HT1080 (cell line): ENCODE data around the gene RASD2. TPM values are rescaled to one million over a fixed set of nuclear protein-coding genes. Genes with fewer than 3 reads are reported as not detected.

Experiments used
- DNase-seq: peaks from one replicate; pipeline ENCODE4 v3.0.0-alpha.2; 2015; ENCODE audit warnings: low read depth
- total RNA-seq: library from RNA; depleted of rRNA; stranded (reverse); fragments of >200 nt; shearing (Covaris generic); gene quantifications from 2 replicates; pipeline ENCODE4 v1.2.3, GENCODE V29; 2014

RASD2 gene
- total RNA-seq, 1 experiment from 2014 or later, result not detected

DNA sequence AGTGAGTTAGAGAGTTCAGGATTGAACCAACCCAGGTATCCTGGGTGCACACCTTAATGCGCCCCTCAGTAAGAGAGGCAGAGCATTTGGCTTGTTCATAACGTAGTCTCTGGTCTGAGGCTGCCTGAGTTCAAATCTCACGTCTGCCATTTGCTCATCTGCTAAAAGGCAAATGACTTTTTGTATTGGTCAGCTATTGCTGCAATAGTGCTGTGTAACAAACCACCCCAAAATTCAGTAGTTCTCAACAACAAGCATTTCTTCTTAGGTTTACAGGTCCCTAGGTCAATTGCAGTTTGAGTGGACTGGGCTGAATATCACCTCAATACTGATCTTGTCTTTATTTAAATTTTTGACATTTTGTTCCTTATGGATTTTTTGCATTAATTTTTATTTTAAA is 18.1 kb downstream of the RASD2 start:
- DNase-seq, result no peak

DNA sequence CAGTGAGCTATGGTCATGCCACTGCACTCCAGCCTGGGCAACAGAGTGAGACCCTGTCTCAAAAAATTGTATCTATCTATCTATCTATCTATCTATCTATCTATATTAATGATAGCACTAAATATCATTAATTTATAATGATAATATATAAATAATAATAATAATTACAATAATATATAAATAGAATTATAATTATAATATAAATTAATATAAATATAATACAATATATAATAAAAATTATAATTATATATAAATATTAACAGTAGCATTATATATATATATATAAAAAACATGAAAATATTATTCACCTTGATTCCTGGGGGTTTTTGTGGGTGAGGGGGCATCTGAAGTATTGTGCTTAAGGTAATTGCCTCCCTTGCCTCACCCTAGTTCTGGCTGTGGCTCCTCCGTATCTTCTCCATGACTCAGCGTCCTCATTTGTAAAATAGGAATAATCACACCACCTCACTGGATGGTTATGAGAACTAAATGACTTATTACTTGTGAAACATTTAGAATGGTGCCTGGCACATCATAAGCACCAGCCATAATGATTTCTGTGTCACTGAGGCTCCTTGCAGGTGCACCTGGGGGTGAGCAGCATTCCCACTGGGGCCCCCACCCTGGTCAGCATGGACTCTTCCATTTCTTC is 18.8 kb downstream of the RASD2 start:
- DNase-seq, result no peak

DNA sequence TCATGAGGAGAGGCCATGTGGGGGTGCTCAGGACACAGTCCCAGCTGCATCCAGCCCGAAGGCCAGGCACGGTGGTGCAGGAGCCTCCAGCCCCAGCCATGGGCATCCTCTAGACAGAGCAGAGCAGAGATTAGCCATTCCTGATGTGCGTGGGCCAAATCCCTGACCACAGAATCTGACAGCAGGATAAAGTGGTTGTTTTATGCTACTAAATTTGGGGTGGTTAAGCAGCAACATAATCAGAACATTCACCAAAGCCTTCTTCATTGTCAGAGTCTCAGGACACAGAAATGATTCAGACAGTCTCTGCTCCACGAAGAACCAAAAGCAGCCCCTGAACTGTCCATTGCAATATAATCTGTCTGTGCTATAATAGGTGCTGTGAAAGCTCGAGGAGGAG is 19.7 kb downstream of the RASD2 start:
- DNase-seq, result no peak

DNA sequence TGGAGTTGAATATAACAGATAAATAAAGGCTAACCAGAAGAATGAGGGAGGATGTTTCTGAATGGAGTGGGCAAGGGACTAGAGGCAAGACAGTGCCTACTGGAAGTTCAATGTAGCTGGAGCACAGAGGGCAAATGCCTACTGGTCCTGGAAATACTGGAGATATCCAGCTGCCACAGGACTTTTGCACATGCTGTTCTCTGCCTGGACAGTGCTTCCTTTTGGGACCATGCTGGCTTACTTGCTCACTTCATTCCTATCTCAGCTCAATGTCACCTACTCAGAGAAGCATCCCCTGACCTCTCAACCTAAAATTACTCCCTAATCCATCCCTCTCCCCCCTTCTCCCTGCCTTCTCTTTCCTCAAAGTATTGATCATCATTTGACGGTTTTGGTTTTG is 20.2 kb downstream of the RASD2 start:
- DNase-seq, result no peak

DNA sequence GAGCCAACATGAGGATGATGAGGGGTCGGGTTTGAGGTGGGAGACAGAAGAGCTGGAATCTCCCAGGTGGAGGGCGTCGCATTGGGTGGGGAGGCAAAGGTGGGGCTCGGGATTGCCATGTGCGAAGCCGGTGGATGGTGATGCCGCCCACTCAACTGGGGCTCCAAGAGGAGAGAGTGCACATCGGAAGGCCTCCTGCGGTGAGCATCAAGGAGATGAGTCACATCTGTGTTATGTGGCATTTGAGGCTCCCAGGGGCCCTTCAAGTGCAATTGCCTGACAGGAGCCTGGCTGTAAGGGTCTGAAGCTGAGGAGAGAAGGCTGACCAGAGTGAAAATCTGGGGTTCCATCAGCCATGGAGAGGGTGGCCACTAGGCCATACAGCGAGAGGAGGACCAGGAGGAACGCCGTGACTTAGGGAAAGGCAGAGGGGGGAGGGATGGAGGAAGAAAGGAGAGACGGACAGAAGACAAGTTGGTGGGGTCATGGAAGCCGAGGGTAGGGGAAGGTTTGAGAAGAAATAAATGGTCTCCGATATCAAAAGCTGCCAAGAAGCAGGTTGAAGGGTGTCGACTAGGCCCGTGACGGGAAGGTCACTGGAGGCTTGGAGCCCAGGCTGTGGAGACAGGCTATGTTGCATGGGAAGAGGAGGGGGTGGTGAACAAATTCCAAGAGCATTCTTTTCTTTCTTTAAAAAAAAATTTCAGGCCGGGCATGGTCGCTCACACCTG is 21.3 kb downstream of the RASD2 start:
- peak; percentile 79 for DNase-seq

DNA sequence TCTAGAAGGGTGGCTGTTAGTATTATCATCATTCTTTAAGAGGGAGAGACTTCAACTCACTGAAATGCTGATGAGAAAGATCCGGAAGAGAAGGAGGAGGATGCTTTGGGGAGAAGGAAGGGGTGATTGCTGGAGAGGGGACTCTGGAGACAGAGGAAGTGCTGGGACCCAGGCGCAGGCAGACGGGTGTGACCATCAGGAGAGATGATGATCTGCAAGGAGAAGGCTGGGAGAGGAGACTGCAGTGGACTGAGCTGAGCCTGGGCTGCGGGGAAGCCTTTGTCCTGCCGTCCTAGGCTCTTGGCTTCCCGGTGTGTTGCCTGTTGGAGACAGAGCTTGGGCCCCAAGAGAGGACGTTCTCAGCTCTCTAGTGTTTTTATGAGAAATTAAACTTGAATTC is 22.6 kb downstream of the RASD2 start:
- no peak for DNase-seq

DNA sequence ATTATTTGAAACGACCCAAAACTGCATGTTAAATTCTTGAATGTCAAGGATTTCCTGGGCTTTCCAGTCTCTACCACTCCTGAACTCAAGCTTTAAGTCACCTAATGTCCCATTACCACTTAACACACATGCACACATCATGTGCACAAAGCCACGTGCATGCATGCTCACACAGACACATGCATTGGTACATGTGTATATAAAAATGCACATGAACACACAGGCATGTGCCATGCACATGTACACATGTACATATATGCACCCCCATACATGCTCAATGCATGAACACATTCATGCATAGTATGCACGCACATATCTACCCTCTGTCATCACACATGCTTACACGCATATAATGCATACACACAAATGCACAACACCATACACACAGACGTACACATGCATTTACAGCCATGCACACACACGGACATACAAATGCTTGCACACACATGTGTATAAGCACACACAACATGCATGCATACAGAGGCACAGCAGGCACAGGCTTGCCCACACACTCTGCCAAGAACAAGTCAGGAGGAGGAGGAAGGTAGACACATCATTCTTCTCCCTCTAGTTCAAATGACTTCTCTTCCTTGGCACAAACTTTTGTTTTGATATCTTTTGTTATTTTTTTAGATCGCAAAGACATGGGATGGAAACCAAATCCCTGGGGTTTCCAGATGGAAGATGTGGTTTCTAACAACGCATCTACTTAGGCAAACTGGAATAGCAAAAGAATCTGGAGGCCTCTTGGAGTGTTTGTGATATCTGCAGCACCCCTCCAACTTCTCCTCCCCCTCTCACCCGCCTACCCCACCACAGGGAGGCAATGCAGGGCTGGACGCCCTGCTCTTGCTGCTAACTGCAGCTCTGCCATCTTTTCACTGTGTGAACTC is 24.6 kb downstream of the RASD2 start:
- DNase-seq, result no peak

DNA sequence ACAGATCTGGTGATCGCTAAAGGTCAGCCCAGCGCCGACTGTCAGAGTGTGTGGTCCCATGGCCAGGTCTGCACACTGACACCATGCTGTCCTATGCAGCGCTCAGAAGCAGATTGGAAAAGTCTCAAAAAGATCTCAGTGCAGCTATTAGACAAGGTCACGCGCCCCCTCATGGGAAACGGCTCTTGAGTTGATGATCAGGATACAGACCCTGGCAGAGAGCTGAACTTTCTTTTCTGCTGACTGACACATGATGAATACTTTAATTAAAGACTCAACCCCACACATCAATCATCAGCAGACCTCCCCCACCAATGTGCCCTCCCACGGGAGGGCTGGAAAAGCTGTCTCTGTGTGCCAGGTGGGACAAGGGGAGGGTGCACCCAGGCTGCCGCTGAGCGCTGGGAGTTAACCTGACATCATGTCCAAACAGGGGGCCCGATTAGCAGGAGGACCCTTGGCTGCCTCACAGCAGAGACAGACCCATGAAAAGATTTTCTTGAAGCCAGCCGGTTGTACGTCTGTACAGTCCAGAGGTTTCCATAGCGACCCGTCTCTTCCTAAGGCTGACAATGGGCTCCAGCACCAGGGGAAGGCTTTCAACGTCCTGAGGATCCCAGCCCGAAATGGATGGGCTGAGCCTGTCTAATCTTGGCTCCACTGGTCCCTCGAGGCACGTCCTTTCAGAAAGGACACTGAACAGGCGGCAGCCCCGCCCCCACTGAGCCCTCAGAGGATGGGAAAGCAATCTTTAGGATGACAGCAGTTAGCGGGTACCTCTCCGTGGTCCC is 26.9 kb downstream of the RASD2 start:
- DNase-seq, result no peak

DNA sequence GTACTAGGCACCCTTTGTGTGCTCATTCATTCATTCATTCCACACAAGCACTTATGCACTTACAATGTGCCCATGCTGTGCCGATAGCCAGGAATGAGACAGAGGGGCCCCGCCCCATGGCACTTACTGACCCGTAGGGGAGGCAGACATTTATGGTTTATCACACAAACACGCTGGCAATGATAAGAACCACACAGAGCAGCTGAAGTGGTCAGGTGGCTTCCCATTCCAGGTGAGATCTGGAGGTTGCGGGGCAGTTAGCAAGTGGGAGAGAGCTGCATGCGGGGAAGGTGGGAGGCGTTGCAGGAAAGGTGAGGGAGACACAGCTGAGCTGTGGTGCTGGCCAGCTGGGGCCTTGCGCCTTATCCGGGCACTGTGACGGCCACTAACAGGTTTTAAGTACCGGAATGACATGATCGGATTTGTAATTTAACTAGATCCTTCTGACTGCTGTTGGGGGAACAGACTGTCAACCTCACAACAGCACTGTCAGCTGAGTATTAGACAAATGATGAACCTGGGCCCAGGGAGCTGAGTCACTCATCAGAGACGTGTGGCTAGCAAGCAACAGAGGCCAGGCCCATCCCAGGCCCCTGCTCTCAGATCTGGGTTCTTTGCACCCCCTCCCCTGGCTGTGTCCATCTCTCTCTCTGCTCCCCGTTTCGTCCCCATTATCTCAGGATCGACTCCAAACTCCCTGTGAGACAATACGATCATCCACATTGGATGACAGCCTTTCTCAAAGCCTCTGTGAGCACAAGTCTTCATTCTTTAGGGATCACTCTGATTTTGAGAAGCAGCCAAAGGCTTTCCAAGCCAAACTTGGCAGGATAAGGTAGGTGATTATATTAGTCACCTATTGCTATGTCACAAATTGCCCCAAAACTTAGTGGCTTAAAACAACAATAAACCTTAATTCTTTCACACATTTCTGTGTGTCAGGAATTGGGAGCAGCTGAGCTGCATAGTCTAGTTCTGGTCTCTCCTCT is 28.4 kb downstream of the RASD2 start:
- no peak for DNase-seq

DNA sequence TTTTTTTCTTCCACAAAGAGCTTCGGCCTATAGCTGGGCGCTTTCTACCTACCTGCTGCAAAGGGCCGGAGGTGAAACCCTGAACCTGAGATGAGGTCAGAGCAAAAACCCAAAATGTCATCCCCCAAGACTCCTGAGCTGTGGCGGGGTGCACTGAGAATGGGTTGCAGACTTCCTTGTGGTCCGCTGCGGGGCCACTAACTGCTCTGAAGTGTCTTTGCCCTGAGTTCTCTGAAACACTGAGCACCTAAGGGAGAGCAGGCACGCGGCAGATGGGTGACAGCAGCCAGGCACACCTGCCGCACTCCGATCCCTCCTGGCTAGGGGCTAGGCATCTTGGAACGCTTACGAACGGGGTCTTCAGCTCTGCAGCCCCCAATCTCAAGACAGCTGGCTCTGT is 29.3 kb downstream of the RASD2 start:
- DNase-seq, result no peak

DNA sequence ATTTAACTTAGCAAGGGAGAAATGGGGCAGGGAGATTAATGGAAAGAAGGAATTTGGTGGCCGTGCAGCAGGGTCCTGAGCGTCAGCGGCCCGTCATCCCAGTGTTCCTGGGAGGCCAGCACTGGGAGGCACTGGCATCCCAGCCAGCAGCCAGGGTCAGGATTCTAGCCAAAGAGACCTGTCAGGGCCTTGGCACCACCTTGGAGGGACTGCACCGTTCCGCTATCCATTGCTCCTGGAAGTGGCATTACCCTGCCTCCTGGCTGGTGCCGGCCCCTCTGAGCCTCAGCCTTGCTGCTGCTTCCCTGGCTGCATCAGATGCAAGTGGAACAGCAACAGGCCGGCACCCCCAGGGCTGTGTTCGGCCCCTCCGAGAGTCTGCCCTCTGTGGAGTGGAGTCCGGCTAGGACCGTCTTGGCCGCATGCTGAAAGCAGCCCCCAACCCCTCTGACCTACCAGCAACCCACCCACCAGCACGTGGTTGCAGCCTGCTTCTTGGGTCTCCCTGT is 30.1 kb downstream of the RASD2 start:
- DNase-seq, result no peak

DNA sequence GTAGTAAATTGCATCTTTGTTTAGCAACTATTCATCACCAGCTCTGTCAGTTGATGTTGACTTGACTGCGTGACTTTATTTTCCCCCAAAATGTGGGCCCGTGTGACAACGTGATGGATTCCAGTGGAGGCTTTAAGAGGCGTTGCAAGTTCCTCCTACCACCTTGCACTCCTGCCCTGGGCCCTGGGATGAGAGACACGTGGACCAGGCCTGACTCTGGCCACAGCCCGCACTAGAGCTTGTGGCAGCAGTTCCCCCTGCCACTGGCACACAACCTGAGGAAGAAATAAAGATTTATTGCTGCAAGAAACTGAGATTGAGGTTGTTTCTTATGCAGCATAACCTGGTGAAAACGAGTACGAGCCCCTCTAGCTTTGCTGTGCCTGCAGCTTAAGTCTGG is 31.9 kb downstream of the RASD2 start:
- DNase-seq, result no peak

DNA sequence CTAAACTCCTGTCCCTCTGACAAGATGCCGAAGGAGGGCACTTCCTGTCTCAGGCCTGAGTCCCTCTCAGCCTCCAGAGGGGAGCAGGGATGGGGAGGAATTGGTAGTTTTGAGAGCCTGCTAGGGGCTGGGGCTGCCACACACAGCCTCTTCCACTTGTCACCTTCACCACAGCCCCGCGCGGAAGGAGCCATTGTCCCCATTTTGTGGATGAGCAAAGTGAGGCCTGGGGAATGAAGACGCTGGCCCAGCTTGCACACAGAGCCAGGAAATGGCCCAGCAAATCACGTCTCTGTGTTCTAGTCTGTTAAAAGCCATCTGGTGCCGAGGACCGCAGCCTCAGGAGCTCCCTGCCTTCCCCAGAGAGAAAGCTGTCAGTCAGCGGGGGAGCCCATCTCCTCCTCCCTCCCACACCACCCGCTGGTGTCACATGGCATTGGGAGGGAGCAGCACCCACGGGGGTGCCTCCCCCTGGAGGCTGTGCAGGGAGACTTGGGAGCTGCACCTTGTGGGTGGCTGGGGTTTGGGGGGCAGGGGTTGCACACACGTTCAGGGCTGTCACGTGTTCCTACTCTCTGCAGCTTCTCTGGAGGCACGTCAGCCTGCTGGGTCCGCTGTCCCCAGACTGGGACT is 34.6 kb downstream of the RASD2 start:
- no peak for DNase-seq

DNA sequence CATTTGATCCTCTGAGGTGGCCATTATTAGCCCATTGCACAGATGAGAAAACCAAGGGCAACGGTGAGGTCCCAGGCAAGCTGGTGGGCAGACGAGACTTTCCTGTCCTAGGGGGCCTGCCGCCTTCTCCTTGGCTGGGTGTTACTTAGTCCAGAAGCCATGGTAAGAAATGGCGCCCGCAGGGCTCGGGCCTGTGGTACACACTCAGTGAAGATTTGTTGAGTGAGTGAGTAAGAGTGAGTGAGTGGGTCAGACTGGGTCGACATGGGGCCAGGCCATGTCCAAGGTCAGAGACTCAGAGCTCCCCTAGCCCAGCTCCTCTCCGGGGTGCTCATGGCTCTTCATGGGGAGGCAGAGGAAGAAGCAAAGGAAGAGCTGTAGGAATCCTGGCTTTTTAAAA is 36.0 kb downstream of the RASD2 start:
- no peak for DNase-seq

DNA sequence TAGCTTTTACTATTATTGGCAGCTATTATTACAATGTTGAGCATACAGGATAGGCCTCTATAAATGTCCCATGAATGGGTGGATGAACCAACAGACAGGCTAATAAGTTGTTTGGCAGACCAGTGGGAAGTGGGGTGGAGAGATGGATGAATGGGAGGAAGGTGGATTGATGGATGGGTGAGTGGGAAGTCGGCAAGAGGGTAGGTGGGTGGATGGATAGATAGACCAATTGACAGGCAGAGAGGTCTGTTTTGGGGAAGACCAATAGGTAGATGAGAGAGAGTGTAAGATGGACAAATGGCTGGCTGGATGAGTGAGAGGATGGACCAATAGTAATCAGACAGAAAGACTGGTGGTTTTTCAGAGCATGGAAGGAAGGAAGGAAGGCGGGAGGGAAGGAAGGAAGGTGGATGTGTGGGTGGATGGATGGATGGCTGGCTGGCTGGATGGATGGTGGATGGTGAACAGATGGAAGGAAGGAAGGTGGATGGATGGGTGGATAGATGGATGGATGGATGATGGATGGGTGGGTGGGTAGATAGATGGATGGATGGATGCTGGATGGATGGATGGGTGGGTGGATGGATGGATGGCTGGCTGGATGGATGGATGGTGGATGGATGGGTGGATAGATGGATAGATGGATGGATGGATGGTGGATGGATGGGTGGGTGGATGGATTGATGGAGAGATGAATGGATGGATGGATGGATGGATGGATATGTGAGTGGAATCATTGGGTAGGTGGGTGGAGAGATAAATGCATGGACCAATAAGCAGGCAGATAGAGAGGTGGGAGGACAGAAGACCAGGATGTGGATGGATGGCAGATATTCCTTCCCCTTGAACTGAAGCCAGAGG is 37.4 kb downstream of the RASD2 start:
- DNase-seq, result no peak

DNA sequence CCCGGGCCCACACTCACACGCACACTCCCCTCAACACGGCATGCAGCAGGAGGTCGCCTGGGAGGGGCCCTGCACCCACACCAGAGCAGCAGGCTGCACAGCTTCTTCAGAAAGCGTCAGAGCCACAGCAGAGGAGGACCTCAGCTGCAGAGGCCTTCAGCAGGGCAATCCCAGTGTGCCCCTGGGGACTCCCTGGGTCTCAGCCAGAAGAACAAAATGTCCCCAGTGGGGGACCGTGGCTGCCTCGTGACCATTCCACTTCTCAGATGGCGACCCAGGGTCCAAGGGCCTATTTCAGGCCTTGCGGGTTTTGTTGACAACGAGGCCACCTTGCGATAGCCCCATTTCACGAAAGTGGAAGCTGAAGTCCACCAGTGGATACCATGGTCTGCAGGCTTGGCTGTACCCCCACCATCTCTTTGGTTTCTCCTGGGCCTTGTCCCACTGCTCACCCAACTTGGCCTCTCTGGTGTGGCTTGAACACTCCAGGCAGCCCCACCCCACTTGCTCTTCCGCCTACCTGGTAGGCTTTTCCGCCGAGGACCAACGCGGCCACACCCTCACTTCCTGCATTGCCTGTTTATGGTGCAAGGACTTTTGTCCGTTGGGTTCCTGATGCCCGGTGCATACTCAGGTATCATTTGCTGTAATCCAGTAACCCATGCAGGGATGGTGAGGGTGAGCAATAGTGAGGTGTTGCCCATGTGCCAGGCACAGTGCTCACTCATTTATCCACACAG is 38.4 kb downstream of the RASD2 start:
- DNase-seq, result no peak

DNA sequence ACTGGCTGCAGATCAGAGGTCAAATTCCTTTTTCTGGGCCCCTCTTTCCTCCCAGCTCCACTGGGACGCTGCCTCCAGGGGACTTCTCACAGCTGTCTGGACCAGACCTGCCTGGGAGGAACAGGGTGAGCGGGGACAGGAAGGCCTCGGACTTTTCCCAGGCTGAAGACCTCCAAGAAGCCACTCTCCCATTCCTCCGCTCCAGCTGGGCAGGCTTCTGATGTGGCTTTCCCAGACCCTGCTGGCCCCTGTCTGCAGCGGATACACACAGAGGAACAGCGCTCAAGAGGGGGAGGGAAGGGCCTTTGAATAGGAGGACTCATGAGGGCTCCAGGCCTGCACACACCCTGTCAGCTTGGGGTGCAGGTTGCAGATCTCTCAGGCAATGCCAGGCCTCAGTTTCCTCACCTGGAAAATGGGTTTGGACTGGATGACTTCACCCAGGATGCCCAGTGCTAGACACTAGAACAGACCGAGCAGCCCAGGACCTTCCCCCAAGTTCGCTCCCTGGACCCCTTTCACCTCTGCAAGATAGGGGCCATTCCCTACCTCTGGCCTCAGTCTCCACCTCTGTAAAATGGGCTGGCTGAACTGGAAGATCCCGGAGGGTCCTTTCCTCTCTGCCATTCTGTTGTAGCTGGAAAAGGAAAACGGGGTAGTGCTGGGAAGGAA is 39.9 kb downstream of the RASD2 start:
- no peak for DNase-seq
